HG03025 (cell line): ENCODE measurements around the gene SFTA2.
"Not testable (repeated sequence)": the region's sequence is repeated elsewhere in the genome, so short reads cannot be mapped to it uniquely, and the experiment has no call there.

Source experiments
- ATAC-seq: cut with Tn5 transposase; IDR thresholded peaks from one replicate; pipeline ENCODE4 v1.9.1; 2021; ENCODE audit warnings: mild to moderate bottlenecking, moderate library complexity; ENCODE audit not compliant: unreplicated experiment, low FRiP score

SFTA2 gene

DNA sequence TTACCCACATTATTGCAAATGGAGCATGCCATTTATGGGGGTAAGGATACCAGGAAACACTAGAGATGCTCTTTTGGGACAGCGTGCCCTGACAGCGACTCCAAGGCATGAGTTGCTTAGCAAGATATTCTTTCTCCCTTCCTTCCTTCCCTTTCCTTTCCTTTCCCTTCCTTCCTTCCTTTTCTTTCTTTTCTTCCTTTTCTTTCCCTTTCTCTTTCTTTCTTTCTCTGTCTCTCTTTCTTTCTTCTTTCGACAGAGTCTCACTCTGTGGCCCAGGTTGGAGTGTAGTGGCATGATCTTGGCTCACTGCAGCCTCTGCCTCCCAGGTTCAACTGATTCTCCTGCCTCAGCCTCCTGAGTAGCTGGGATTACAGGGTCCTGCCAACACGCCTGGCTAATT is 12.1 kb upstream of the SFTA2 start:
- ATAC-seq = no peak

DNA sequence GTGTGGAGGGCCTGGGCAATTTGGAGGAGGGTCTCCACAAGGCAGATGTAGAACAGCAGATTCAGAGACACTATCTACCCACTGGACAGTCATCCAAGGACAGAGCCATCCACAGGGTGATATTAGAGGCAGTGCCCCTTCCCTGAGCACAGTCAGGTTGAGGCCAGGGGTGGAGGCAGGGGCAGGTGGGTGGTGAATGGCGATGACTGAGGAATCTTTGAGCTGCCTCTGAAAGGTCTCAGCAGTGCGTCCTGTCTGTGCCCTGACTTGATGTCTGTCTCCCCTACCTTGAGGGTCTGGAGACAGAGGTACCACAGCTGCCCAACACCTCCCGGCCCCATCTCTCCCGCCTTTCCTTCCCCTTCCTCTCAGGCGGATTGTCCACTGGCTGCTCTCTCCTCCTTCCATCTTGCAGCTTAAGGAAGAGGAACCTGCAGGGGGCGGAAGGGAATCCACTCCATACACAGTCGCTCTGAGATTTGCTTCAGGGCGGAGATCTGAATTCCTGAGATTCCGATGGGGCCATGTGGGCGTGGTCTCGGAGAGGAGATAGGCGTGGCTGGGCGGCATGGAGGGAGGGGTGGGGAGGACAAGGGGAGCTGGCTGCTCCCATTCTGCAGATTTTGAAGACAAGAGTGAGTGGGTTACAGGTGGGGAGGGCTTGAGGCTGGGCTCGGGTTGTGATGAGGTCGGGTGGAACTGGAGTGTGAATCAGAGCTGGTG is 10.5 kb upstream of the SFTA2 start:
- no peak for ATAC-seq

DNA sequence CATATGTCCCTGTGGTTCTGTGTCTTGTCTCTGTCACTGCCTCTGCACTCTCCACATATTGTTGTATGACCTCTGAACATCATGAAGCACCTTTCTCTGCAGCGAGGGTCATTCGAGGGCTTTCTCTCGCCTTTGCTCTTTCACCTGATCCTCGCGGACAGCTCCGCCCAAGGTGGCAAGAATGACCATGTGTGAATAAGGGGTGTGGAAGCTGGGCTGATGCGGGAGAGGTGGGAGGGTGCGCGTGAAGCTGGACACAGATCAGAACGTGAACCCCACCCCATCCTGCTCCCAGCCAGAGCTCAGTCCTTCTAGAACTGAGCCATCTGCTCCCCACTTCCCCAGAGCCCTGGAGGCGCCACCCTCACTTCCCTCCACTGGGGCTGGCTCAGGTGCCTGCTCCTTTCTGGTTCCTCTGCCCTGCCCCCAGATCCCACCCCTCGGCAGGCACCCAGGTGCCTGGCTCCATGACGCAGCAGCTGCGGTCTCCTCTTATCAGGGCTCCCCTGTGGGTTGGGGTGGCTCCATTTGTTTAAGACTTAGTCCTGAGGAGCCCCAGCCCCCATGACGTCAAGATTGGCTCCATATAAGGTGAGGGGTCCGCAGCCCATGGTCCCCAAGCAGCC is 8.5 kb upstream of the SFTA2 start, which contains the start of gene MUCL3:
Gene MUCL3 (plus strand): TSS at position 613 of the 626 bp plus-strand sequence. CDS start 27 bp downstream, outside the sequence.
- no peak for ATAC-seq

DNA sequence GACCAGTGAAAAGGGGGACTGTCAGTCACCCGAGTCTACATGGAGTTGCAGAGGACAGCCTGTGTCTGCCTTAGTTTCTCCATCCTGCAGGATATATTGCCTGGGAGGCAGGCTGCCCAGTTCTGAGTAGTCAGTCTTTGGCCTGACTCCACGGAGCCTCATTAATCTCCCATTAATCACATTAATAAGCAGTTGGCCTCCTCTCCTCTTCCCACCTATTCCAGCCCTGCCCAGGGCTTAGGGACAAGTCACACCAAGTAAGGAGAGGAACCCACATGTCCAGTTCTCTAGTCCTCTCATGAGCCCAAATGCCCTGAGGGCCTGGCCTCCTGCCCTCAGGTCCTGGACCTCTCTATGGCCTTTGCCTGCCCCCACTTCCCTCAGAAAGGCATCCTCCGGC is 7.5 kb upstream of the SFTA2 start:
- no peak for ATAC-seq

DNA sequence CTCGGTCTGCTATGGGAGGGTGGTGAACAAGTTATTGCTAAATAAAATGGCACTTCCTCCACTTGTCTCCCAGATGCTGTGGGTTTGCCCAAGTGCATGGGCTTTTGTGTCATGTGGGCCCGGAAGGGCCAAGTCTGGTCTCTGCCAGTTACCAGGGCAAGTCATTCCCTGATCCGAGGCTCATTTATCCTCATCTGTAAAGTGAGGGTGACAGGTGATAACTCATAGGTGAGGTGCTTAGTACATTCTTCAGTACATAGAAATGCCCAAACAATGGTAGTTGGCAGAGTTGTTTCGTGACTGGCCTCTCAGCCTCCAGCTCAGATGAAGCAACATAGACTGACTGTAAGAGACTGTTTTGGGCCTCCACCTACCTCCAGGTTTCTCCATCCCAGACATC is 6.8 kb upstream of the SFTA2 start:
- ATAC-seq = no peak

DNA sequence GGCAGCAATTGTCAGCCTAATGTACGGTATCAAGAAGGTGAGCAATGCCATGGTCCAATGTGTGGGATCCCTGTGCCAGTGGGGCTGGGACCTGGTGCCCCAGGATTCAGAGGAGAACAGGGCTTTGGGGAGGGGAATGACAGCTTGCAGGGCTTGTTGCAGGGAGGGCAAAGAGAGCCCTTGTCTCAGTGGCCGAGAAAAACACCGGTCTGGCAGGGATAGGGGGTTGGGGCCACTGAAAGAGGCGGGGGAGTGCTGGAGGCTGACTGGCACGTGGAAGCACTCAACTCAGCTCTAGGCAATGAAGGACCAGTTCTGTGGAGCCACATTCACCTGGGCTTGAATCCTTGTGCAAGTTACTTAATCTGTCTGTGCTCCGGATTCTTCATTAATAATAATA is 5.3 kb upstream of the SFTA2 start:
- no peak for ATAC-seq

DNA sequence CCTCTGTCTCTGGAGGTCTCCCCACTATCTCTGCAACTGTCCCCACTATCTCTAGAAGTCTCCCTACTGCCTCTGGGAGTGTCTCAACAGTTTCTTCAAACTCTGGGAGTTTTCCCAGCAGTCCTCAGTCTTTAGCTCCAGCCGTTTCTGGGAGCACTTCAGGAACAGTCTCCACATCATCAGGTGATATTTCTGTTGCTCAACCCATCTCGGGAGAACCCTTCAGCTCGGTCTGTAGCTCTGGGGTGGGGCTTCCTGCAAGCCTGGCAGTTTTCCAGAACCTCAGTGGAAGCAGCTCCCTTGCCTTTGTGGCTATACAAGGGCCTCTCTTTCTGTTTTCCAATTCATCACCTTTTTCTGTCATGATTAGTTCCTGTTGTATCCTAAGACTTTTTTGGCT is 3.0 kb upstream of the SFTA2 start:
- ATAC-seq = no peak

DNA sequence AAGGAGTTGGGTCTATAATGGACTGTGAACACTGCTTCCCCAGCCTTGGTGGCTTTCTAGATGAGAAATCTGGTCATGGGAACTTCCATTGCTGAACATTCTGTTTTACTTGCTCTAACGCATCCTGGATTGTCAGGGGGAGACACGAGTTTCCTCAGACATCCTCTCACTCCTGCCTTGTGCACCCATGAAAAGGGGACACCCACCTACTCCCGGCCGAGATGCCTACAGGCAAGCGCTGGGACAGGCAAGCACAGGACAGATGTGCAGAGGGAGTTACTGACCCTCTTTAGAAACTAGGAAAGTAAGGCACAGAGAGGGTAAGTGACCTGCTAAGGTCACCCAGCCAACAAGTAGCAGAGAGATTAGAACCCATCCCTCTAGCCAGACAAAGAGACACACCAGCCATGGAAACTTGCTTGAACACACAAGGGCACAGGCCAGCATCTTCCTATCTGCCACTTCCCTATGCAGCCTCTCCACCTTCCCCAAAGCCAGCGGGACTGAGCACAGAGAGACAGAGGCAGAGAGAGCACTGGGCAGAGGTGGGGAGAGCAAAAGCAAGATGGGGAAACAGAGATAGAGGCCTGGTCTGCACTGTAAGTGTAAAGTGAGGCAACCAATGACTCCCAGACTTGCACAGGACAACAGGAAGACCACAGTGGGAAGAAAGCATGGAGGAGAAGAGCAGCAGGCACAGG is 845 bp upstream of the SFTA2 start:
- ATAC-seq = no peak

DNA sequence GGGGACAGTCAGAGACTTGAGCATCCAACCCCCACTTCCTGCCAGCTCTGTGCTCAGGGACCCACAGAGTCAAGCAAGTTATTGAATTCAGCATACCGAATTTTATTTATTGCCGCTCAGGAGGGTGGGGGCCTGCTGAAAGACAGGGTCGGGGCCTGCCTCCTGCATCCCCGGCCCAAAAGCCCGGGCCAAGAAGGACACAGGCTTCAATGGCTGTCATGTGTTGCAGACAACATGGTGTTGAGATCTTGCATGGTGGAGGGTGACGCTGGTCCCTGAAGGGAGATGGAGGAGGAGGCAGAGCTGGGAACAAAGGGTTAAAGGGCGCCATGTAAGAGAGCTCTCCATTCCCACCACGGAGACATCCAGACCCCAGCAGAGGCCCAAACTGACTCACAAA is 698 bp downstream of the SFTA2 start:
- ATAC-seq = no peak

DNA sequence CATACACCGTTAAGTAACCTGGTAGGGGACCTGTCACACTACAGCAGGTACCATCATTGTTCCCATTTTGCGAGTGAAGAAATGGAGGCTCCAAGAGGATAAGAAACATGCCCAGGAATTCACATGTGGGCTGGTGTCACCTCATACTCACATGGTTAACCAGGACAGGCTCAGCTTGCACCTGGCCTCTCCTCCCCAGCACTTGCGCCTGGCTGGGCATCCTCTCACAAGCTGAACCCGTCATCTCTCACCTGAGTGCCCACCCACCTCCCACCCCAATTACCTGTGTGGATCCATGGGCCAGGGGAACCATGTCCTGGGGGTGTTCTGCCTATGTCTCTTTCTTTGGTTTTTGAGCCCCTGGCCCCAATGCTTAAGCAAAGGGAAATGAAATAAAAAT is 1.5 kb downstream of the SFTA2 start:
- no peak for ATAC-seq

DNA sequence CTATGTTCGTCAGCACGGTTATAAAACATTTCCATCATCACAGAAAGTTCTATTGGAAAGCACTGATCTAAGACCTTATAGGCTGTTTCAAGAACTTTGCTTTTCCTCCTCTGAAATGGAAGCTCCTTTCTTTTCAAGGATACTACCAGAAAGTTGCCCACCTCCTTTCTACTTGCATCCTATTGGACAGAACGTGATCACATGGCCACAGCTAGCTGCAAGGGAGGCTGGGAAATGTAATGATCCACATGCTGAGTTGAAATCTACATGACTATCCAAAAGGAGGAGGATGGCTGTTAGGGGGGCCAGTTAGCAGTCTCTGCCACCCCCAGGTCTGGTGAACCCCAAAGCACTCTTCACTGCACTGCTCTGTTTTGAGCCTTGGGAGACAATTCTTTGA is 3.3 kb downstream of the SFTA2 start:
- no peak for ATAC-seq

DNA sequence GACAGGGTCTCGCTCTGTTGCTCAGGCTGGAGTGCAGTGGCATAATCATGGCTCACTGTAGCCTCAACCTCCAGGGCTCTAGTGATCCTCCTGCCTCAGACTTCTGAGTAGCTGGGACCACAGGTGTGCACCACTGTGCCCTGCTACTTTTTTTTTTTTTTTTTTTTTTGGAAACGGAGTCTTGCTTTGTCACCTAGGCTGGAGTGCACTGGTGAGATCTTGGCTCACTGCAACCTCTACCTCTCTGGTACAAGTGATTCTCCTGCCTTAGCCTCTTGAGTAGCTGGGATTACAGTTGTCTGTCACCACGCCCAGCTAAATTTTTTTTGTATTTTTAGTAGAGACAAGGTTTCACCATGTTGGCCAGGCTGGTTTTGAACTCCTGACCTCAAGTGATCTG is 4.9 kb downstream of the SFTA2 start:
- ATAC-seq = not testable (repeated sequence)

DNA sequence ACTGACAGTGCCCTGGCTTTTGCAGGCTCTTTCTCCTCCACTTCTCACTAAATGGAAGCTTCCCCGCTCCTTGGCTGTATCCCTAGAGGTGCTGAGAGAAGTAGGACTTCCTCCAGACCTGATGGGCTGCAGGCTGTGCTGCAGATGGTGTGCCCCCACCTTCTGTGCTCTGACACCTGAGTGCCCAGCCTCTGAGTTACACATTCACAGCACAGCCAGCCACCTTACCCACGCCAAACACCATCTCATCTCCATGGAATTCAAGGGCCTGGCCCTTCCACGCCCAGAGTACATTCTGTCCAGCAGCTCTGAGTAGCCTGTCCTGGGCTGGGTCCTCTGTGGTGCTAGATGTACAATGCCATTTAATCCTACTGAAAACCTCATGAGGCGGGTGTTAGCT is 5.3 kb downstream of the SFTA2 start:
- ATAC-seq = no peak

DNA sequence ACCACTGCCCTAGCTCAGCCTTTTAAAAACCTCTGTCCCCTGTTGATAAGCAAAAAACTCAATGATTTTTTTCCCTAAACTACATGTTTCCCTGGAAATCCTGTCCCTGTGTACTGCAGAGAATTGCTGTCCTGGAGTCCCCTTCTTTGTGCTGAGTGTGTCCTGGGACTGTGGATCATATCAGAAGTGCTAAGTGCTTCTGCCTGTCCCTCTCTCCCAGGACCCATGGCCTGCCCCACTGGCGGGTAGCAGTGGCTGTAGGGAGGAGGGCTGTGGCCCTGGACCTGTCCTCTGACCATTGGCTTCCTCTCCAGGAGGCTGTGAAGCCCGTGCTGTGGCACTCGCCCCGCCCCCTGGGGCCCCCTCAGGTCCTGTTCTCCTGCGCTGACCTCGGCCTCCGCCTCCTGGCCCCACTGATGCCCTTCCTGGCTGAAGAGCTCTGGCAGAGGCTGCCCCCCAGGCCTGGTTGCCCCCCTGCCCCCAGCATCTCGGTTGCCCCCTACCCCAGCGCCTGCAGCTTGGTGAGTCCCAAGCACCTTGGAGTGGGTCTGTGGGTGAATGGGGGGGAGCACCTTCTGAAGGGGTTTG is 7.8 kb downstream of the SFTA2 start:
- not testable (repeated sequence) for ATAC-seq

DNA sequence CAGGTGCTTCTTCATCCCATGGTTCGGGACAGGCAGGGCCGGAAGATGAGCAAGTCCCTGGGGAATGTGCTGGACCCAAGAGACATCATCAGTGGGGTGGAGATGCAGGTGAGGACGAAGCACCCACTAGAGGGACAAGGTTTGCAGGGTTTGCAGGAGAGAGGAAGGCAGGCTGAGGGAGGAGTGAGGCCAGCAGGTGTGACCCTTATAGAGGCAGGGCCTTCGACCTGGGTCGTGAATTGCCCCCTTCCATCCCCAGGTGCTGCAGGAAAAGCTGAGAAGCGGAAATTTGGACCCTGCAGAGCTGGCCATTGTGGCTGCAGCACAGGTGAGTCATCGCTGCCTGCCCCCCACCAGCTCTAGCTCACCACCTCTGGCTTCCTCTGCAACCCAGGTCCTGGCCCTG is 9.5 kb downstream of the SFTA2 start:
- ATAC-seq = no peak

DNA sequence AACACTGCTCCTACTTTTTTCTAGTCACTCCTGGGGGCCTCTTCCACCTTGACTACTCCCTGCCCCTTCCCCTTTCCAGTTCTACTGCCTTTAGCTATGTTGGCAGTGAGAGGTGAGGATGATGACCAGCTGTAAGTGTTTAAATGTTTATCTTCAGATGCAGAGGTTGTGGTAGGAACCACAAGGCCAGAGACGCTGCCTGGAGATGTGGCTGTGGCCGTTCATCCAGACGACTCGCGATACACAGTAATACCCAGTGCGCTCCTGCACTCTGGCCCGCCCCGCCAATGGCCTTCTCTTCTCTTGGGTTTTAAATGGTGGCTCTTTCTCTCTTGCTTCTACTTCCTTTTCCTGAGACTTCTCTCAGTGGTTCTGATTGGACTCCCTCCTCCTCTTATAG is 13.3 kb downstream of the SFTA2 start:
- ATAC-seq = no peak

DNA sequence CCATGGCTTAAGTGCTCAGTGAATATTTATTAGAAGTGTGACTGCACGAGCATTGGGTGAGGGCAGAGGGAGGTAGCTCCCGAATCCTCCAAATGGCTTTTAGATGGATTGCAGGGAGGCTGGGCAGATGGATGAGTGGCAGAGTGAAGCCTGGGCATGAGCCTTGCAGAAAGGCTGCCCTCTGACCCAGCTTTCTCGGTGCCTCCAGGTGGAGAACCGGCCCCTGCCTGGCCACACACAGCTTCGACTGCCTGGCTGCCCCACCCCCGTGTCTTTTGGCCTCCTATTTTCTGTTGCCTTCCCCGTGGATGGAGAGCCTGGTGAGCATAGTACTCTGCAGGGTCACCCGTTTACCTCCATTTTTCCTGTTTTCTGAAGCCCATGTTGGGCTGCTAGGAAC is 14.5 kb downstream of the SFTA2 start:
- ATAC-seq = no peak

DNA sequence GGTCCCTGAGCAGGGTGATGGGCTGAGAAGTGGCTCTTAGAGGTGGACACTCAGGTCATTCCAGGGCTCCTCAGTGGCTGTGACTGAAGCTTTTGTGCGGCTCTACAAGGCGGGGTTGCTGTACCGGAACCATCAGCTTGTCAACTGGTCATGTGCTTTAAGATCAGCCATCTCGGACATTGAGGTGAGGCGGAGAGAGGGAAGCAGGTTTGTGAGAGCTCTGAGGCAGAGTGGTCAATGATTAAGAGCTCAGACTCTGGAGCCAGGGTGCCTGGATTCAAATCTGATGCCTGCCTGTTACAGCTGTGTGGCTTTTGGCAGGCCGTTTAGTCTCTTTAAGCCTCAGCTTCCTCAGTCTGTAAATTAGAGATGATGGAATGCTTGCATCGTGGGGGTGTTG is 14.9 kb downstream of the SFTA2 start:
- ATAC-seq = no peak

DNA sequence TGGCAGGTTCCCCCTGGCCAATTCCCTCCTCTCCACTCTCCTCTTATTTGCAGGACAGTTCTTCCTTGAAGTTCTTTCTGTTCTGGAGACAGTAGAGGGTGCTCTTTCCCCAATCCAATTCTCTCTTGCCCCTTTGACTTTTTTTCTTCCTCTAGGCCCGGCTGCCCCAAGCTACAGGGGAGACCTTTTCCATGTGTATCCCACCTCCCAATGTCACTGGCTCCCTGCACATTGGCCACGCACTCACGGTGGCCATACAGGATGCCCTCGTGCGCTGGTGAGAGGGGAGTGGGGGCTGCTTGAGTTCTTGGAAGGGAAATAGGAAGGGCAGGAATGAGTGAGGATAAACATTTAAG is 16.4 kb downstream of the SFTA2 start:
- ATAC-seq = no peak

DNA sequence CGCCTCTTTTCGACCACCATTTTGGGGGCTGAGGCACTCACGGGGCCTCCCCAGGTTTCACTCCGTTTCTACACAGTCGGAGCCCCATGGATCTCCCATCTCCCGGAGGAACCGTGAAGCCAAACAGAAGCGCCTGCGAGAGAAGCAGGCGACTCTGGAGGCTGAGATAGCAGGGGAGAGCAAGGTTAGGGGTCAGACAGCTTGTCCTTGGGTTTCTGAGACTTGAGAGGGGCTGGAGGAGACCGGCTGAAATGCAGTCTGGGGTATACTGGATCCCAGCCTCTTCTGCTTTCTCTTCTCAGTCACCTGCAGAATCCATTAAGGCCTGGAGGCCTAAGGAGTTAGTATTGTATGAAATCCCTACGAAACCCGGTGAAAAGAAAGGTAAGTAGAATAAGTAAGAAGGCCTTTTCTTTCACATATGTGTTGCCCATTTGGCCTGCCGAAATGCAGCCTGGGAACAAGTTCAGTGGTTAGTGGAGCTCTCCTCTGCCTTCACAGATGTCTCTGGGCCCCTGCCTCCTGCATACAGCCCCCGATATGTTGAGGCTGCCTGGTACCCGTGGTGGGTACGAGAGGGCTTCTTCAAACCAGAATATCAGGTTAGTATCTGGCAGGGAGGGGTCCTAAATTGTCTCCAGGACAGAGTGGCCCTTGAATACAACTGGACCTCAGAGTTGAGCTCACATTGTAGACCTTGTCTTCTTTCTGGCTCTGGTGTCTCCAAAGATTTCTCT is 16.9 kb downstream of the SFTA2 start:
- no peak for ATAC-seq
